Activated naive CD4-positive, alpha-beta T cell treated with anti-CD3 and anti-CD28 coated beads, Interleukin-2, amount 50 U/mL, for 16 hours (primary cell): ENCODE data around the gene ABI1.

Experiments used
- DNase-seq: peaks from one replicate; pipeline ENCODE4 v3.0.0-alpha.2; 2020

The ABI1 gene

DNA sequence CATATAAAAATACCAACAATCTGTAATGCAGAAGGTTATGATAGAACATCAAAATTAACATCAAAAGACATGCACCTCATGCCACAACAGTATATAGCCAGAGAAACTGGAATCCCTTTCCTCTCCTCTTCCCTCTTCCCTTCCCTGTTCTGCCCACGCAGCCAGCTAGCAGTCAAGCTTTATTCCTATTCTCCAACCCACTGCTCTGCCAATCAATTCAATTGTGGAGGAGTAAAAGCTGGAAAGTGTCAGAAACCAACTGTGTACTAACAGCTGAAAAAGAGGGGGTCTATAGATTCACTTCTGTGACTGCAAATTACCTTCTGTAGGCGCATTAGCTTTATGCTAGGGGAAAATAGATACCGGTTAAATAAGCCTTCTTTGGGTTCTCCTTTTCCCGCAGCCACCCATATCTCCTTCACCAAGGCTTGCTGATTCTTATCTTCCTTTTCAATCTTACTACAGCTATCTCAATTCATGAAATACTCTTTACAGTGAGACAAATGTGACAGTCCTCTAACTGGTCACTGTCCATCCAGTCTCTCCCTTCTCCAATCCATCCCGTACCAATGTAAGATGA lies 16.3 kb downstream of the ABI1 start:
- no peak for DNase-seq

DNA sequence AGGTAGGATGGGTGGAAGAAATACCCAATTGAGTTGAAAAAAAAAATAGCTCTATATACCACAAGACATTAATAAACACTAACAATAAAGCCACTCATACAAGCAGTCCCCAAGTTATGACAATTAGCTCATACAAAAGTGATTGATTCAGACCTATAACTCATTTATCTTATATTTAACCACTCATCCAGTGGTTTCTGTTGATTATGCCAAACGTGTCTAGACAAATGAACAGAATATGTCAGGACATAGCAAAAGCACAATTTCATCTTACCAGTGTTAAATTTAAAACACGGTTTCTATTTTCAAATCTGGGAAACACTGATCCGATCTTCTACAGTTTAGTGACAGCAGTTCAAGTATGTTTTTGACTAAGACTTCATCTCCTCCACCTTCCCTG lies 17.0 kb downstream of the ABI1 start:
- DNase-seq, result no peak

GRCh38 chr10:26841733-26842317 lies 18.9 kb downstream of the ABI1 start:
- DNase-seq, result no peak

DNA sequence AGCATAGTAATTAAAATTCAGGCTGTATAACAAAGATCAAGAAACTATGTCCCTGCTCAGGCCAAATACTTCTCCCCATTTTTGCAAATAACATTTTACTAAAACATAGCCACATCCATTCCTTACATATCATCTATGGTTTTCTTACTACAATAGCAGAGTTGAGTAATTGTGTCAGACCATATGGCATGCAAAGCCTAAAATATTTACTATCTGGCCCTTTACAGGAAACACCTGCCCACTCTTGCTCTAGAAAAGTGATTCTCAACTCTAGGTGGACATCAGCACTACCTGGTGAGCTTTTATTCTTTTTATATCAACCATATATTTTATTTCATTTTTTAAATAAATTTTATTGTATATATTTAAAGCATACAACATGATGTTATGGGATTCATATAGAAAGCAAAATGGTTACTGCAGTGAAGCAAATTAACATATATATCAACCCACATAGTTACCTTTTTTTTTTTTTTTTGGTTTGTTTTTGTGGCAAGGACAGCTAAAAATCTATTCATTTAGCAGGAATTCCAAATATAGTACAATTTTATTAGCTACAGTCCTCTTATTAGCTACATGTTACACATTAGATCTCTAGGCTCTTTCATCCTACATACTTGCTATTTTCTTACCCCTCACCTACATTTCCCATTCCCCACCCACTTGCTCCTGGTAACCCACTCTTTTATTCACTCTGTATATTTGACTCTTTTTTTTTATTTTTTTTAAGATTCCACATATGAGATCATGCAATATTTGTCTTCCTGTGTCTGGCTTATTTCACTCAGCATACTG lies 19.6 kb downstream of the ABI1 start:
- no peak for DNase-seq

DNA sequence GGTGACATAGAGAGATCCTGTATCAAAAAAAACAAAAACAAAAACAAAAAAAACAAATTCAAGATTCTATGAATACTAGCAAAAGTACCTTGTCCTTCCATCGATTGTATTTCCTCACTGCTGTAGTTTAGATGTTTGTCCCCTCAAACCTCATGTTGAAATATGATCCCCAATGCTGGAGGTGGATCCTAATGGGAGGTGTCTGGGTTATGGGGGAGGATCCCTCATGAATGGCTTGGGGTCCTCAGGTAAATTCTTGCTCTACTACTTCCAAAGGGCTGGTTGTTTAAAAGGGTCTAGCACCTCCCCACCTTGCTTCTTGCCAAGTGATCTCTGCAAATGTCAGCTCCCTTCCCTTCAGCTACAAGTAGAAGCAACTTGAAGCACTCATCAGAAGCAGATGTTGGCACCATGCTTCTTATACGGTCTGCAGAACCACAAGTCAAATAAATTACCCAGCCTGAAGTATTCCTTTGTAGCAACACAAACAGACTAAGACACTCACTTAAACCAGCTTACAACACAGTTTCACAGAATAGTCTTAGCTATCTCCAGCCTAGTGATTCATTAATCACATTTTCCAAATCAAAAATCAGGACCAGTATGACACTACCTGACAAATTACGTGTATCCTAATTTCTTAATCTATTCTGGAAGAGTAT lies 20.7 kb downstream of the ABI1 start:
- no peak for DNase-seq

- DNase-seq, result no peak
These were observed 23.6 kb downstream of the ABI1 start for GRCh38 chr10:26837139-26837538.

DNA sequence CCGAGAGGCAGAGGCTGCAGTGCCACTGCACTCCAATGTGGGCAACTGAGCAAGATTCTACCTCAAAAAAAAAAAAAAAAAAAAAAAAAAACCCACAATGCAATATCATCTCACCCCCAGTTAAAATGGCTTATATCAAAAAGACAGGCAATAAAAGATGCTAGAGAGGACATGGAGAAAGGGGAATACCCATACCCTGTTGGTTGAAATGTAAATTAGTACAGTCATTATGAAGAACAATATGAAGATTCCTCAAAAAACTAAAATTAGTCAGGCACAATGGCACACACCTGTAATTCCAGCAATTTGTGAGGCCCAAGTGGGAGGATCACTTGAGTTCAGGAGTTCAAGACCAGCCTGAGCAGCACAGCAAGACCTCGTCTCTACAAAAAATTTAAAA lies 25.7 kb downstream of the ABI1 start:
- DNase-seq, result no peak

DNA sequence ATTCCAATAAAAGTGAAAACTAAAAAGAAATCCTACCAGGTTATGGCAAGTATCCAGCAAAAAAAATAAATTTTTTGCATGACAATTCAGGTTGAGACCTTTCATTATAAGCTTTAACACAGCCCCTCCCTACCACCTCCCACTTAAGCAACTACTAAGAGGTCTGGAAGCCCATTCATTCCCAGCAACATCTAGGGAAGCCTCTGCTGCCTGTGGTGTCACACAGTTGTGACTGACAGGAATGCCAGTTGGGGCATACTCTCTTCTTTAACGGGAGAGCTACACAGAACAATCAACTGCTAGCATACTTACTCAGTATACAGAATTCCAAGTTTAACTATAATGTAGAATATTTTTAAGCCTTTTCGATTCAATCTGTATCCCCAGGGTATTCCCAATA lies 27.8 kb downstream of the ABI1 start:
- DNase-seq, result no peak

GRCh38 chr10:26831936-26832335 lies 28.8 kb downstream of the ABI1 start:
- DNase-seq, result no peak

DNA sequence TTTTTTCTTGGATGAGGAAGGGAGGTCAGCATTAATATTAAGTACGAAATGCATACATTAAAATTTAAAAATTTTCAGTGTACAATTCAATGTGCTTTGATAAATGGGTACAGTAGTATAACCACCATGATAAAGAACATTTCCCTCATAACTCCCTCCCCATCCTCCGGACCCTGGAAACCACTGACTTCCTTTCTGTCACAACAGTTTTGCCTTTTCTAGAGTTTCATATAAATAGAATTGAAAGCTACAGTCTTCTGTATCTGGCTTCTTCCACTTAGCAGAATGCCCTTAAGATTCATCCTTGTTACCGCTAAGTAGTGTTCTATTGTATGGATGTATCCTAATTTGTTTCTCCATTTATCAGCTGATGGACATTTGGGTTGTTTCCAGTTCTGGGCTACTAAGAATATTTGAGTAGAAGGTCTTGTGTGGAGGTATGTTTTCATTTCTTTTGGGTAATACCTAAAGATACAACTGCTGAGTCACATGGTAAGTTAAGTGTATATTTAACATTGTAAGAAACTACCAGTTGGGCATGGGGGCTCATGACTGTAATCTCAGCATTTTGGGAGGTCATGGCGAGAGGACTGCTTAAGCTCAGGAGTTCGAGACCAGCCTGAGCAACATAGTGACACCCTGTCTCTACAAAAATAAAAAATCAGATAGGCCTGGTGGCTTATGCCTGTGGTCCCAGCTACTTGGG lies 30.8 kb downstream of the ABI1 start:
- no peak for DNase-seq

- DNase-seq, result no peak
These were observed 36.6 kb downstream of the ABI1 start for GRCh38 chr10:26824015-26824690.

GRCh38 chr10:26821699-26822570 lies 38.8 kb downstream of the ABI1 start:
- no peak for DNase-seq

DNA sequence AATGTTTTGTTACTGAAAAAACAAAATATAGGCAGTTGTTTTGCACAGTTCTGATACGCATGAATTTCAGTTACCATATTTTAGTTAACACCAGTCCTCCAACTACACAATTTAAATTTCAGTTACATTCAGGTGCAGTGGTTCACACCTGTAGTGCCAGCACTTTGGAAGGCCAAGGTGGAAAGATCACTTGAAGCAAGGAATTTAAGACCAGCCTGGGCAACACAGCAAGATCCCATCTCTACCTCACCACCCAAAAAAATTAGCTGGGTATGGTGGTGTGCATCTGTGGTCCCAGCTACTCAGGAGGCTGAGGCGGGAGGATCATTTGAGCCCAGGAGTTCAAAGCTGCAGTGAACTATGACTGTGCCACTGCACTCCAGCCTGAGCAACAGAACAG lies 45.3 kb downstream of the ABI1 start:
- DNase-seq, result no peak

DNA sequence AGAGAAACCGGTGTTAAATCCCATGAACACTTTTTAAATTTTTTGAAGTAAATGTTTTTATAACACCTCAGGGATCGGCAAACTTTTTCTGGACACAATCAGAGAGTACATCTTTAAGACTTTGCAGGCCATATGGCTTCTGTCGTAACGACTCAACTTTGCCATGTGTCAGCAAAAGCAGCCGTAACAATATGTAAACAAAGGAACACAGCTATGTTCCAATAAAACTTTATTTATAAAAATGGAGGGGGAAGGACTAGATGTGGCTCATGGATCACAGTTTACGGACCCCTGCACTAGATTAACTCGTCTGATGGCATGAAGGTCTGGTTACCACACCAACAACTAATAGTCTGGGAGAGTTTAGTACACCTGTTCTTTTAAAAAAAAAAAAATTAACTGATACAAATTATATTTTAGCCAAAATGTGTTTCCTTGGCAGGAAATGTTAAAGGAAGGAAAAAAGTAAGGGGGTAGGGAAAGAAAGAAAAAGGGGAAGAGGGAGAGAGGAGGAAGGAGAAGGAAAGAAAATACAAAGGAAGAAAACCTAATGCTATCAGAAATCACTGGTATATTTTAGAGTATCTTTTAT lies 50.2 kb downstream of the ABI1 start:
- DNase-seq, result no peak

GRCh38 chr10:26809973-26810372 lies 50.8 kb downstream of the ABI1 start:
- no peak for DNase-seq

GRCh38 chr10:26807532-26807931 lies 53.2 kb downstream of the ABI1 start:
- DNase-seq, result no peak

- no peak for DNase-seq
These were observed 54.2 kb downstream of the ABI1 start for GRCh38 chr10:26806557-26806956.

- DNase-seq, result no peak
These were observed 55.1 kb downstream of the ABI1 start for GRCh38 chr10:26805567-26806245.

- DNase-seq, result no peak
These were observed 56.1 kb downstream of the ABI1 start for GRCh38 chr10:26804418-26805393.
